ENCODE results near the gene RIF1. TPM values are rescaled to one million over a fixed set of nuclear protein-coding genes. Genes with fewer than 3 reads are reported as not detected.

The RIF1 gene, protein sequence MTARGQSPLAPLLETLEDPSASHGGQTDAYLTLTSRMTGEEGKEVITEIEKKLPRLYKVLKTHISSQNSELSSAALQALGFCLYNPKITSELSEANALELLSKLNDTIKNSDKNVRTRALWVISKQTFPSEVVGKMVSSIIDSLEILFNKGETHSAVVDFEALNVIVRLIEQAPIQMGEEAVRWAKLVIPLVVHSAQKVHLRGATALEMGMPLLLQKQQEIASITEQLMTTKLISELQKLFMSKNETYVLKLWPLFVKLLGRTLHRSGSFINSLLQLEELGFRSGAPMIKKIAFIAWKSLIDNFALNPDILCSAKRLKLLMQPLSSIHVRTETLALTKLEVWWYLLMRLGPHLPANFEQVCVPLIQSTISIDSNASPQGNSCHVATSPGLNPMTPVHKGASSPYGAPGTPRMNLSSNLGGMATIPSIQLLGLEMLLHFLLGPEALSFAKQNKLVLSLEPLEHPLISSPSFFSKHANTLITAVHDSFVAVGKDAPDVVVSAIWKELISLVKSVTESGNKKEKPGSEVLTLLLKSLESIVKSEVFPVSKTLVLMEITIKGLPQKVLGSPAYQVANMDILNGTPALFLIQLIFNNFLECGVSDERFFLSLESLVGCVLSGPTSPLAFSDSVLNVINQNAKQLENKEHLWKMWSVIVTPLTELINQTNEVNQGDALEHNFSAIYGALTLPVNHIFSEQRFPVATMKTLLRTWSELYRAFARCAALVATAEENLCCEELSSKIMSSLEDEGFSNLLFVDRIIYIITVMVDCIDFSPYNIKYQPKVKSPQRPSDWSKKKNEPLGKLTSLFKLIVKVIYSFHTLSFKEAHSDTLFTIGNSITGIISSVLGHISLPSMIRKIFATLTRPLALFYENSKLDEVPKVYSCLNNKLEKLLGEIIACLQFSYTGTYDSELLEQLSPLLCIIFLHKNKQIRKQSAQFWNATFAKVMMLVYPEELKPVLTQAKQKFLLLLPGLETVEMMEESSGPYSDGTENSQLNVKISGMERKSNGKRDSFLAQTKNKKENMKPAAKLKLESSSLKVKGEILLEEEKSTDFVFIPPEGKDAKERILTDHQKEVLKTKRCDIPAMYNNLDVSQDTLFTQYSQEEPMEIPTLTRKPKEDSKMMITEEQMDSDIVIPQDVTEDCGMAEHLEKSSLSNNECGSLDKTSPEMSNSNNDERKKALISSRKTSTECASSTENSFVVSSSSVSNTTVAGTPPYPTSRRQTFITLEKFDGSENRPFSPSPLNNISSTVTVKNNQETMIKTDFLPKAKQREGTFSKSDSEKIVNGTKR (N-terminal part only)
- 10 to 100 TPM; 14.1 to 51.7 (median 29.2) TPM for total RNA-seq

GRCh38 chr2:151409601-151410484, at the start of gene RIF1:
TSS of gene RIF1 (plus strand) at chr2:151409902. CDS start at chr2:151410424, 522 bp downstream.
- DNase-seq (peak; percentile 88 to 95), ATAC-seq (ENCODE audit: low FRiP score in 2 of 2) (peak; percentile 98 to 99)
- 1% methylated on average over 16 to 36 of the region's 65 CpGs for WGBS, 2 donors
- Histone ChIP-seq H3K27ac (peak within 1 kb of the TSS; percentile 87 to 98 (median 96)), H3K4me1 (peaks cover 11 to 16% (median 14%) of the 10 kb centered on the region in 4 donors), H3K36me3 (peaks cover 0 to 30% (median 3%) of the 10 kb centered on the region in 4 donors), H3K27me3 (no peaks in the 10 kb centered on the region), H3K4me3 (peak within 1 kb of the TSS; percentile 73 to 98 (median 94)), H3K9me3 (no peaks in the 10 kb centered on the region)
- TF ChIP-seq, protein P1, sequence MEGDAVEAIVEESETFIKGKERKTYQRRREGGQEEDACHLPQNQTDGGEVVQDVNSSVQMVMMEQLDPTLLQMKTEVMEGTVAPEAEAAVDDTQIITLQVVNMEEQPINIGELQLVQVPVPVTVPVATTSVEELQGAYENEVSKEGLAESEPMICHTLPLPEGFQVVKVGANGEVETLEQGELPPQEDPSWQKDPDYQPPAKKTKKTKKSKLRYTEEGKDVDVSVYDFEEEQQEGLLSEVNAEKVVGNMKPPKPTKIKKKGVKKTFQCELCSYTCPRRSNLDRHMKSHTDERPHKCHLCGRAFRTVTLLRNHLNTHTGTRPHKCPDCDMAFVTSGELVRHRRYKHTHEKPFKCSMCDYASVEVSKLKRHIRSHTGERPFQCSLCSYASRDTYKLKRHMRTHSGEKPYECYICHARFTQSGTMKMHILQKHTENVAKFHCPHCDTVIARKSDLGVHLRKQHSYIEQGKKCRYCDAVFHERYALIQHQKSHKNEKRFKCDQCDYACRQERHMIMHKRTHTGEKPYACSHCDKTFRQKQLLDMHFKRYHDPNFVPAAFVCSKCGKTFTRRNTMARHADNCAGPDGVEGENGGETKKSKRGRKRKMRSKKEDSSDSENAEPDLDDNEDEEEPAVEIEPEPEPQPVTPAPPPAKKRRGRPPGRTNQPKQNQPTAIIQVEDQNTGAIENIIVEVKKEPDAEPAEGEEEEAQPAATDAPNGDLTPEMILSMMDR (IDR thresholded peaks at IDR 0.05): peak; percentile 54 to 87 (median 82)
- TF ChIP-seq EP300 (IDR thresholded peaks at IDR 0.05): no peak
- peak; percentile 55 to 65 for TF ChIP-seq POLR2AphosphoS5 (IDR thresholded peaks at IDR 0.05)
- peak in 1 of 4 donors; percentile 62 for TF ChIP-seq POLR2A (IDR thresholded peaks at IDR 0.05)

- Histone ChIP-seq H3K4me1 (peaks cover 0 to 3% (median 0%) of the 10 kb centered on the region in 4 donors), H3K27ac (no peak overlapping the region), H3K9me3 (no peaks in the 10 kb centered on the region), H3K27me3 (no peaks in the 10 kb centered on the region), H3K36me3 (no peaks in the 10 kb centered on the region), H3K4me3 (no peak overlapping the region)
- TF ChIP-seq EP300 (IDR thresholded peaks at IDR 0.05) (no peak), POLR2AphosphoS5 (IDR thresholded peaks at IDR 0.05) (no peak), POLR2A (IDR thresholded peaks at IDR 0.05) (no peak)
- TF ChIP-seq, protein P1 (IDR thresholded peaks at IDR 0.05): no peak
- DNase-seq (no peak), ATAC-seq (ENCODE audit: low FRiP score in 2 of 2) (peak in 1 of 2 donors; percentile 40)
- WGBS, 2 donors: 86 to 88% methylated on average over 3 of the region's 3 CpGs
These were observed 47.9 kb upstream of the RIF1 start for GRCh38 chr2:151361674-151362370.

- Histone ChIP-seq H3K27me3 (no peaks in the 10 kb centered on the region), H3K4me1 (no peaks in the 10 kb centered on the region), H3K27ac (peak overlapping the region in 3 of 4 donors; percentile 11 to 66 (median 29)), H3K36me3 (no peaks in the 10 kb centered on the region), H3K9me3 (peaks cover 0 to 3% (median 0%) of the 10 kb centered on the region in 4 donors), H3K4me3 (no peak overlapping the region)
- ATAC-seq (ENCODE audit: low FRiP score in 2 of 2): peak; percentile 69 to 92
- DNase-seq: peak in 1 of 2 donors; percentile 64
- 56 to 73% methylated on average over 8 of the region's 8 CpGs for WGBS, 2 donors
- peak; percentile 43 to 57 for TF ChIP-seq POLR2AphosphoS5 (IDR thresholded peaks at IDR 0.05)
- TF ChIP-seq EP300 (IDR thresholded peaks at IDR 0.05): no peak
These were observed 46.0 kb upstream of the RIF1 start for GRCh38 chr2:151363709-151364108.

DNA sequence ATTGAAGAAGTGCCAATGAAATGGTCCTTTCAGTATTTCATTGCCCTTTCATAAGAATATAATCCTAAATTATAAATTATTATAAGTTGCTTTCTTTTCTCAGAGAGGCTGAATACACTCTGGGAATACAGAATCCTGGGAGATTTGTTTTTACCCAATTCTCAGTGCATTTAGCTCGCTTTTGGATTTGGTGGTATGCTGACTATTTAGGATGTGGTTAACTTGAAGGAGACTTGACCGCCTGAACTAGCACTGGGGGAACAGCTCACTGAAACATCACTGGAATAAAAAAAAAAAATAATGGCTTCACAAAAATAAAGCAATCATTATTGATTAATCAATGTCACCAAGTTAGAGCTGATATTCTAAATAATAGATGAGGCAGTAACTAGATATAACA, 42.1 kb upstream of the RIF1 start:
- Histone ChIP-seq H3K9me3 (peaks cover 0 to 5% (median 0%) of the 10 kb centered on the region in 4 donors), H3K4me1 (no peaks in the 10 kb centered on the region), H3K27ac (no peak overlapping the region), H3K4me3 (no peak overlapping the region), H3K27me3 (no peaks in the 10 kb centered on the region), H3K36me3 (no peaks in the 10 kb centered on the region)
- DNase-seq (no peak), ATAC-seq (ENCODE audit: low FRiP score in 2 of 2) (no peak)
- TF ChIP-seq EP300 (IDR thresholded peaks at IDR 0.05) (no peak), POLR2A (IDR thresholded peaks at IDR 0.05) (no peak), POLR2AphosphoS5 (IDR thresholded peaks at IDR 0.05) (no peak)
- TF ChIP-seq, protein P1 (IDR thresholded peaks at IDR 0.05): no peak
- 87 to 94% methylated on average over 2 of the region's 2 CpGs for WGBS, 2 donors

Measured in upper lobe of left lung (tissue), 6 donors.